Peyer's patch (tissue), 4 donors: ENCODE data around the gene SCIMP. TPM values are rescaled to one million over a fixed set of nuclear protein-coding genes. Genes with fewer than 3 reads are reported as not detected.

Source experiments
- DNase-seq, 3 donors: peaks; one replicate each; pipeline ENCODE4 v3.0.0-alpha.2; 2017 to 2019
- H3K27ac ChIP-seq, 4 donors: fragments of 200-600 bp; sonication (generic); one replicate each; pipeline ENCODE4 v1.5.1; 2016 to 2019
- H3K27me3 ChIP-seq, 2 donors: fragments of 200-600 bp; sonication (generic); one replicate each; pipeline ENCODE4 v1.5.1; 2019
- H3K36me3 ChIP-seq, 3 donors: fragments of 200-600 bp; sonication (generic); one replicate each; pipeline ENCODE4 v1.5.1; 2016 to 2019
- H3K4me1 ChIP-seq, 4 donors: fragments of 200-600 bp; sonication (generic); one replicate each; pipeline ENCODE4 v1.5.1; 2016 to 2019
- H3K4me3 ChIP-seq, 4 donors: fragments of 200-600 bp; sonication (generic); 1 replicate in 3 of 4; 2 replicates in 1 of 4; pipeline ENCODE4 v1.5.1; 2016 to 2019; ENCODE audit warnings: mild to moderate bottlenecking in 1 of 4
- H3K9me3 ChIP-seq, 4 donors: fragments of 200-600 bp; sonication (generic); one replicate each; pipeline ENCODE4 v1.5.1; 2016 to 2019; ENCODE audit warnings: mild to moderate bottlenecking in 1 of 4
- POLR2A ChIP-seq, 2 donors: fragments of 450-650 bp; IDR thresholded peaks; one replicate each; pipeline ENCODE4 v1.5.1; 2017; ENCODE audit warnings: antibody characterized with exemption in 2 of 2, mild to moderate bottlenecking in 2 of 2, moderate library complexity in 2 of 2
- total RNA-seq, 4 donors: library from RNA; depleted of rRNA; stranded (reverse); fragments of >200 nt; gene quantifications; one replicate each; pipeline ENCODE4 v1.1.0, GENCODE V29; 2016
- TF ChIP-seq, protein P1 (sequence below), 6 experiments: fragments of 450-650 bp in 4 of 6; fragments of 200-600 bp in 2 of 6; sonication (generic) in 1 of 6; IDR thresholded peaks; one replicate each; pipeline ENCODE4 v1.5.1; 2017 to 2019; ENCODE audit warnings: antibody characterized with exemption in 6 of 6, mild to moderate bottlenecking in 3 of 6, moderate library complexity in 1 of 6

The SCIMP gene
- total RNA-seq = 10 to 100 TPM in 1 of 4 donors, 1 to 10 TPM in 1, under 1 TPM in 1, not detected in 1; 0.35 to 16.5 (median 1.5) TPM

DNA sequence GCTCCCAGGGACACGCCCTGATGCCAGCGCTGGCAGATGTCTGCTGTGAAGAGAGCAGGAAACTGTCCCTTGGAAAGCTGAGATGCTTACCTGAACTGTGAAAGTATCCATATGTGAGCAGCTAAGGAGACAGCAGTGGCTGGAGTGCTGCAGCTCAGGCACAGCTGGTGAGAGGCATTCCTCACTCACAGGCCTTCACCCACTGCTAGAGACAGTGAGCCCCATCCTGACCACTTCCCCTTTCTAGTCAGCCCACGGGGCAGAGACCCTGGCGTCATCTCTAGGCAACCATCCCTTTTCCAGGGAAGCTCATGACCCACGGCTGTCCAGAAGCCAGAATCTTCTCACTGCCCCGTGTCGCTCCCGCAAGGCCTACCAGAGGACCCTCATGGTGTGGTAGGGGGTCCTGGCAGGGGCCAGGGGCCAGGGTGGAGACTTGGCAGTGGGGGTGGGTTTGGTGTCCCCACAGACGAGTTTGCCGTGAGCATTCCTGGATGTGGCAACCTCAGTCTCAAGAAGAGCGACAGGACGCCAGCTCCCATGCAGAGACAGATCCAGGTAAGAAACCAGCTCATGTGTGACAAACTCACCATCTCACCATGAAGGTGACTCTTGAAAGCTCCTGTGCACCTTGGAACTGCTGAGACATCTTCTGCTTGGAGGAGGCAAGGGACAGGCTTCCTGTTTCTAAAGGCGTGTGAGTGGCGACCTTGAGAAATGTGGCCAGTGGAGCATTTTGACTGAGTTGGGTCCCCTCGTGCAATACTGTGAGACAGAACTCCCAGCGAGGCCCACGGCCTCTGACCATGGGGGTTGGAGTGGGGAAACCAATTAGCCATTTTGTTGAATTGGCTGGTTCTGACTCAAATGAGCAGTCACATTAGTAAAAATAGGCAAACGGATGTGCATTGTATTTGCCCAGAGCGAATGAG, at the start of gene SCIMP:
Gene SCIMP (minus strand): TSS at position 216 of the 932 bp plus-strand sequence. CDS start 105 bp downstream, at position 111.
- TF ChIP-seq, protein P1, sequence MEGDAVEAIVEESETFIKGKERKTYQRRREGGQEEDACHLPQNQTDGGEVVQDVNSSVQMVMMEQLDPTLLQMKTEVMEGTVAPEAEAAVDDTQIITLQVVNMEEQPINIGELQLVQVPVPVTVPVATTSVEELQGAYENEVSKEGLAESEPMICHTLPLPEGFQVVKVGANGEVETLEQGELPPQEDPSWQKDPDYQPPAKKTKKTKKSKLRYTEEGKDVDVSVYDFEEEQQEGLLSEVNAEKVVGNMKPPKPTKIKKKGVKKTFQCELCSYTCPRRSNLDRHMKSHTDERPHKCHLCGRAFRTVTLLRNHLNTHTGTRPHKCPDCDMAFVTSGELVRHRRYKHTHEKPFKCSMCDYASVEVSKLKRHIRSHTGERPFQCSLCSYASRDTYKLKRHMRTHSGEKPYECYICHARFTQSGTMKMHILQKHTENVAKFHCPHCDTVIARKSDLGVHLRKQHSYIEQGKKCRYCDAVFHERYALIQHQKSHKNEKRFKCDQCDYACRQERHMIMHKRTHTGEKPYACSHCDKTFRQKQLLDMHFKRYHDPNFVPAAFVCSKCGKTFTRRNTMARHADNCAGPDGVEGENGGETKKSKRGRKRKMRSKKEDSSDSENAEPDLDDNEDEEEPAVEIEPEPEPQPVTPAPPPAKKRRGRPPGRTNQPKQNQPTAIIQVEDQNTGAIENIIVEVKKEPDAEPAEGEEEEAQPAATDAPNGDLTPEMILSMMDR (IDR thresholded peaks at IDR 0.05) = no peak
- TF ChIP-seq POLR2A (IDR thresholded peaks at IDR 0.05) = no peak
- H3K9me3 ChIP-seq = no peaks in the 10 kb centered on the region
- DNase-seq = peak in 2 of 3 donors; percentile 82 to 89
- H3K36me3 ChIP-seq = no peaks in the 10 kb centered on the region
- peak within 1 kb of the TSS; percentile 19 to 89 (median 54) for H3K27ac ChIP-seq
- peaks cover 0 to 5% (median 2%) of the 10 kb centered on the region in 4 donors for H3K4me1 ChIP-seq
- H3K27me3 ChIP-seq = no peaks in the 10 kb centered on the region
- peak within 1 kb of the TSS in 3 of 4 donors; percentile 23 to 44 (median 33) for H3K4me3 ChIP-seq

DNA sequence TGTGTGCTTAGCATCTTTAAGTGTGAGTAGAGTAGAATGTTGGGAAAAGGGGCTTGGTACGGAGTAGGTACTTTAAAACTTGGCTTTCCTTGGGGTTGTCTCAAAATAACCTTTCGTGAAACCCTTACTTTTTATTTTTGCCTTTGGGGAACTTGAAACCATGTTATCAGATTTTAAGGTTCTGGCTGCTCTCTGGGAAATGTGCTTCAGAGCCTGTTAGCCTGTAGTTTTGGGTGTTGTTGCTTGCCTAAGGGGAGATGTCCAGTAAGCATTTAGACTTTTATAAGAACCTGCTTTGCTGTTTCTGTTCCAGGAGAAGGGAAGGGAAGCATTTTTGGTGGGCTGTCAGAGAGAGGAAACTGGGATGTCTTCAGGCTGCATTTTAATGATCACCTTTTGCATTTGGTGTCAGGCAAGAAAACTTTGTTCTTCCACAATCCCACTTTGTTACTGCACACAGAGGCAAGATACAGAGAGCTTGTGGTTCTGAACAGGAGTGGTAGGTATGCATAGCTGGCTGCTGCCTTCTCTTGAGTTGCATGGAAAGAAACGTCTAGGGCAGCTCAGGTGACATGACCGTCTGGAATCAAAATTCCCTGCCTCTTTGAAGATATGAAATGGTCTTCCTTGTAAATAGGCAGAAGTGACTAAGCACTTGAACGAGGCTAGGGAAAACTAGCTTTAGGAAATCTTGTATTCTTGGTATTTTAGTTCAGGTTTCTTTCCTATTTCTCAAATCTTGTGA, 49.1 kb upstream of the SCIMP start:
- Histone ChIP-seq H3K27me3 (no peaks in the 10 kb centered on the region), H3K4me1 (peaks cover 0 to 29% (median 5%) of the 10 kb centered on the region in 4 donors), H3K9me3 (no peaks in the 10 kb centered on the region), H3K36me3 (no peaks in the 10 kb centered on the region), H3K27ac (no peak overlapping the region), H3K4me3 (peak overlapping the region in 3 of 4 donors; percentile 87 to 97 (median 96))
- DNase-seq = no peak
- TF ChIP-seq POLR2A (IDR thresholded peaks at IDR 0.05) = no peak
- TF ChIP-seq, protein P1 (IDR thresholded peaks at IDR 0.05) = no peak

GRCh38 chr17:5282642-5283217, 48.1 kb upstream of the SCIMP start:
- no peak for TF ChIP-seq POLR2A (IDR thresholded peaks at IDR 0.05)
- TF ChIP-seq, protein P1 (IDR thresholded peaks at IDR 0.05) = no peak
- peaks cover 0 to 29% (median 5%) of the 10 kb centered on the region in 4 donors for H3K4me1 ChIP-seq
- H3K36me3 ChIP-seq = no peaks in the 10 kb centered on the region
- peak overlapping the region; percentile 79 to 97 (median 92) for H3K4me3 ChIP-seq
- peak in 1 of 3 donors; percentile 49 for DNase-seq
- H3K27ac ChIP-seq = peak overlapping the region in 3 of 4 donors; percentile 90 to 96 (median 95)
- no peaks in the 10 kb centered on the region for H3K9me3 ChIP-seq
- H3K27me3 ChIP-seq = no peaks in the 10 kb centered on the region

DNA sequence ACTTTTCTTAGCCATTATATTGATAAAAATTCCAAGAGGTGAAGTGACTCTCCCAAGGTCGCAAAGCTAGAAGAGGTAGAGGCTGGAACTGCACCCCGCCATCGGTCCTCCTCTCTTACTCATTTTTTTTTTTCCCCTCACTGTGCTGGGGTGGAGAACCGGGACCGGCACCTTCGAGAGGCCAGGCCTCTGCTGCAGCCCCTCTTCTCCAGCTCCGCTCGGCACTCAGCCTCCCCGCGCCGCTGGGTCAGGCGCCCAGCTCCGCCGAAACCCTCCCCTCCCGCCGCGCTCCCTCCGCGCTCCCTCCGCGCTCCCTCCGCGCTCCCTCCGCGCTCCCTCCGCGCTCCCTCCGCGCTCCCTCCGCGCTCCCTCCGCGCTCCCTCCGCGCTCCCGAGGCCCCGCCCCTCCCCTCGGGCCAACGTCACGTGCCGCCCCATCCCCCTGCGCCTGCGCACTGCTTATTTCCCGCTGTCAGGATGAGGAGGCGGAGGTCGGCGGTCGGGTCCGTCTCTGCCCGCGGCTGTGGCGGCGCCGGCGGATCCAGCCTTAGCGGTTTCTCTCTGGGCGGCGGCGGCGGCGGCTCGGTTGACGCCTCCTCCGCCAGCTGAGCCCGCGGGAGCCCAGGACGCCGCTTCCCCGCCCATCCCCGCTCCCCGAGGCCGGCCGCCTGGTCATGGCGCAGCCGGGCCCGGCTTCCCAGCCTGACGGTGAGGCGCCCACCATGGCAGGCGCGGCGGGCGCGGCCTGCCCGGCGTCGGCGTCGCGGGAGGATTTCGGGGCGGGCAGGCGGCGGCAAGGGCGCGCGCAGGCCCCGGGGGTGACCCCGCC, 47.4 kb upstream of the SCIMP start, which contains the start of gene RABEP1:
Gene RABEP1 (plus strand): TSS at position 471 of the 828 bp plus-strand sequence. CDS start 203 bp downstream, at position 674.
- Histone ChIP-seq H3K27me3 (no peaks in the 10 kb centered on the region), H3K9me3 (no peaks in the 10 kb centered on the region), H3K27ac (peak within 1 kb of the TSS; percentile 85 to 96 (median 92)), H3K4me1 (peaks cover 0 to 29% (median 5%) of the 10 kb centered on the region in 4 donors), H3K4me3 (peak within 1 kb of the TSS; percentile 79 to 97 (median 92)), H3K36me3 (no peaks in the 10 kb centered on the region)
- DNase-seq = peak; percentile 90 to 96 (median 94)
- TF ChIP-seq POLR2A (IDR thresholded peaks at IDR 0.05) = peak; percentile 85
- TF ChIP-seq, protein P1 (IDR thresholded peaks at IDR 0.05) = peak in 4 of 6 experiments; percentile 20 to 44 (median 33)
